Calu3 (cell line): Measurements from ENCODE around the gene JAK2. TPM values are rescaled to one million over a fixed set of nuclear protein-coding genes. Genes with fewer than 3 reads are reported as not detected.
"Not testable (repeated sequence)": the region's sequence is repeated elsewhere in the genome, so short reads cannot be mapped to it uniquely, and the experiment has no call there.

Experiments used
- BruUV-seq: library from RNA; stranded (reverse); fragments of 400-500 nt; replicated peaks from 2 replicates; lab custom pipeline; 2021; lab: Mats Ljungman, UMichigan
- CTCF ChIA-PET: fragments of 300-600 bp; sonication (Branson Sonifier 250); formaldehyde crosslinking; loops from one replicate; lab custom pipeline; 2022; ENCODE audit warnings: antibody characterized with exemption; lab: Charles Lee
- DNase-seq: peaks from one replicate; pipeline ENCODE4 v3.0.0; 2022
- H3K27ac Mint-ChIP-seq: one replicate; pipeline ENCODE4 v1.8.0; 2022; ENCODE audit warnings: mixed read lengths; ENCODE audit not compliant: unreplicated experiment
- H3K27me3 Mint-ChIP-seq: one replicate; pipeline ENCODE4 v1.8.0; 2022; ENCODE audit warnings: mixed read lengths; ENCODE audit not compliant: unreplicated experiment
- H3K36me3 Mint-ChIP-seq: one replicate; pipeline ENCODE4 v1.8.0; 2022; ENCODE audit warnings: mild to moderate bottlenecking, moderate library complexity, mixed read lengths; ENCODE audit not compliant: insufficient read depth, unreplicated experiment
- H3K4me1 Mint-ChIP-seq: one replicate; pipeline ENCODE4 v1.8.0; 2022; ENCODE audit warnings: mild to moderate bottlenecking, low read depth, mixed read lengths; ENCODE audit not compliant: unreplicated experiment
- H3K4me3 Mint-ChIP-seq: one replicate; pipeline ENCODE4 v1.8.0; 2022; ENCODE audit warnings: mild to moderate bottlenecking, low read depth, moderate library complexity, mixed read lengths; ENCODE audit not compliant: unreplicated experiment
- H3K9me3 Mint-ChIP-seq: one replicate; pipeline ENCODE4 v1.8.0; 2022; ENCODE audit warnings: low read depth, mixed read lengths; ENCODE audit not compliant: unreplicated experiment
- CTCF ChIP-seq: fragments of 200-600 bp; IDR thresholded peaks from one replicate; pipeline ENCODE4 v1.8.0; 2022; ENCODE audit warnings: antibody characterized with exemption; ENCODE audit not compliant: unreplicated experiment
- intact Hi-C: fragments of 100-400 bp; cut with micrococcal nuclease; formaldehyde crosslinking; loops from one replicate; pipeline ENCODE4 v1.10.0; 2022; ENCODE audit not compliant: unreplicated experiment
- total RNA-seq: library from RNA; stranded (reverse); gene quantifications from 2 replicates; pipeline ENCODE4 v1.2.3, GENCODE V29; 2022

Gene JAK2
- total RNA-seq, 1 experiment from 2014 or later: 6.3 TPM

GRCh38 chr9:4938496-4938895 lies 46.6 kb upstream of the JAK2 start:
- Mint-ChIP-seq H3K9me3 (no peaks in the 10 kb centered on the region), H3K36me3 (no peaks in the 10 kb centered on the region), H3K4me1 (peaks cover 14% of the 10 kb centered on the region), H3K27ac (no peak overlapping the region), H3K4me3 (no peak overlapping the region), H3K27me3 (no peaks in the 10 kb centered on the region)
- DNase-seq: no peak
- CTCF ChIA-PET: no interaction called here
- no TSS peak for BruUV-seq
- TF ChIP-seq CTCF: no peak
- intact Hi-C loops: no loop called here

- intact Hi-C loops: no loop called here
- Mint-ChIP-seq H3K27ac (no peak overlapping the region), H3K9me3 (no peaks in the 10 kb centered on the region), H3K27me3 (no peaks in the 10 kb centered on the region), H3K36me3 (no peaks in the 10 kb centered on the region), H3K4me3 (no peak overlapping the region), H3K4me1 (peaks cover 14% of the 10 kb centered on the region)
- DNase-seq: no peak
- CTCF ChIA-PET: no interaction called here
- no TSS peak for BruUV-seq
- TF ChIP-seq CTCF: no peak
Observed at GRCh38 chr9:4939118-4939561, 45.9 kb upstream of the JAK2 start.

DNA sequence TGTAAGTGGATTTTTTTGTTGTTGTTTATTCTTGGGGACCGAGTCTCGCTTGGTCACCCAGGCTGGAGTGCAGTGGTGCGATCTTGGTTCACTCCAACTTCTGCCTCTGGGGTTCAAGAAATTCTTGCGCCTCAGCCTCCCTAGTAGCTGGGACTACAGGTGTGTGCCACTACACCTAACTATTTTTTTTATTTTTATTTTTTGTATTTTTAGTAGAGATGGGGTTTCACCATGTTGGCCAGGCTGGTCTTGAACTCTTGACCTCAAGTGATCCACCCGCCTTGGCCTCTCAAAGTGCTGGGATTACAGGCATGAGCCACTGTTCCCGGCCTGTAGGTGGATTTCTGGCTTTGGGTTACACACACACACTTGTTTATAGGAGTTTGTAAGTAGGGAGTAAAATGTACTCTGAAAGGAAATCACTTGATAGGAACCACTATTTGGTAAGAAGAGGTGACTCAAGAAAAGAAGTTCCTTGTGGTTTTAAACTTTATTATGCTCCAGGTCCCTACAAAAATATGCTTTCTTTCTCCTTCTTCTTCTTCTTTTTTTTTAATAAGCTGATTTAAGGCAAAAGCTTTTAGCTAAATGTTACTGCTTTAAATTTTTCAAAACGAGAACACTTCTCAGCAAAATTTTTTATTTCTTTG lies 42.9 kb upstream of the JAK2 start:
- H3K27ac Mint-ChIP-seq, intact Hi-C loops, H3K36me3 Mint-ChIP-seq, H3K4me3 Mint-ChIP-seq, DNase-seq, BruUV-seq, H3K27me3 Mint-ChIP-seq, H3K9me3 Mint-ChIP-seq, CTCF ChIA-PET: not testable (repeated sequence)
- peaks cover 14% of the 10 kb centered on the region for H3K4me1 Mint-ChIP-seq

DNA sequence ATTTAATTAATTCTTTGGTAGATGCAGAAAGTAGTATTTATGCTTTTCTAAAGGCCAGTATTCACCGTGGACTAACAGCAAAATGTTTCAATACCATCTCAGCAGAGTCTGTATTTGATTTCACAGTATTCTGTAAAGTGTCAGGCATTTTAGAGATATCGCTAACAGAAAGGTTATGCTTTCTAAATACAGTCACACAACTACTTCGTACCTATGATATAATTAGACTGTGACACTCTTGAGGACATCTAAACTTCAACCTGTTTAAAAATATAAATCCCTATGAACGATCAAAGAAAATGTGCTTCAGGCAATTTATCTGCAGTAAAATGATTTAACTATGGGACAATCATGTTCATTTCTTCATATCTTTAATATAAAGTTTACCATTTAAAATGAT lies 41.7 kb upstream of the JAK2 start:
- no peak for DNase-seq
- H3K4me3 Mint-ChIP-seq: no peak overlapping the region
- intact Hi-C loops: no loop called here
- H3K9me3 Mint-ChIP-seq: no peaks in the 10 kb centered on the region
- CTCF ChIA-PET: interaction anchor here (0.7 kb wide), 2 partner anchors 199 to 219 kb away, joined by 3 to 6 read pairs; no protein-coding TSS in a partner anchor
- no peak for TF ChIP-seq CTCF
- BruUV-seq: no TSS peak
- no peaks in the 10 kb centered on the region for H3K27me3 Mint-ChIP-seq
- peaks cover 5% of the 10 kb centered on the region for H3K36me3 Mint-ChIP-seq
- H3K4me1 Mint-ChIP-seq: peaks cover 14% of the 10 kb centered on the region
- H3K27ac Mint-ChIP-seq: no peak overlapping the region

GRCh38 chr9:4944431-4945211 lies 40.5 kb upstream of the JAK2 start:
- DNase-seq, CTCF ChIA-PET, H3K4me3 Mint-ChIP-seq, H3K36me3 Mint-ChIP-seq, H3K9me3 Mint-ChIP-seq, H3K27ac Mint-ChIP-seq, BruUV-seq, intact Hi-C loops, H3K27me3 Mint-ChIP-seq, H3K4me1 Mint-ChIP-seq: not testable (repeated sequence)
